ENCODE data around the gene RNF187. TPM values are rescaled to one million over a fixed set of nuclear protein-coding genes. Genes with fewer than 3 reads are reported as not detected.

Gene RNF187
- total RNA-seq, 4 donors from 2014 or later: 55.6 to 99.6 (median 57.7) TPM

DNA sequence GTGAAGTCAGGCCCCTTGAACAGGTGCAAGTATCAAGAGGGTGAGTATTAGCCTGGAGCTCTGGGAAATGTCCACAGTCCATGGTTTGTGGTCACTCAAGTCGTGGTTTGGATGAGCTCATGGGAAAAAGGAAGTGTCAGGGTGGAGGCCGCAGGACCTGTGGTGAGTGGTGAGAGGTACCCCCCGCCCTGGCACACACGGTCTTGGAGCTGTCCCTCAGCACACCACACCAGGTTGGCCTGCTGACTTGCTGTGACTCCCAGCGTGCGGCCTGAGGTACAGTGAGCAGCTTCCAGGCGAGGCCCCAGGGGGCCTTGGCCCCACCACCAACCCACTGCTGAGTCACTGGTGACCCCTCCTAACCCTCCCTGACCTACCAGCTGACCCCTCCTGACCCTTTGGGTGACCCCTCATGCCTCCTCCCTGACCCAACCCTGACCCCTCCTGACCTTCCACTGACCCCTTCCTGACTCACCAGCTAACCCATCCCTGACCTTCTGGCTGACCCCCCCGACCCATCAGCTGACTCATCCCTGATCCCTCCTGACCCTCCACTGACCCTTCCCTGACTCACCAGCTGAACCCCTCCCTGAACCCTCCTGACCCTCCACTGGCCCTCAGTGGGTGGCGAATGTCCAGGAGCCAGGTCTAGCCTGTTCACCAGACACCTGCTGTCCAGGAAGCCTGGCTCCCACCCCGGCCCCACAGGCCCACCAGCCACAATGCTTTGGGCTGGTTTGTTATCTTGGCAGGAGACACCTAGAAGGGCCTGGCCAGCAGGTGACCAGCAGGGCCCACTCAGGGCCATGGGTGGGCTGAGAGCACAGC, 34.8 kb upstream of the RNF187 start:
- WGBS: 77% methylated on average over 5 of the region's 10 CpGs
- no peaks in the 10 kb centered on the region for H3K9me3 ChIP-seq
- TF ChIP-seq, protein P1, sequence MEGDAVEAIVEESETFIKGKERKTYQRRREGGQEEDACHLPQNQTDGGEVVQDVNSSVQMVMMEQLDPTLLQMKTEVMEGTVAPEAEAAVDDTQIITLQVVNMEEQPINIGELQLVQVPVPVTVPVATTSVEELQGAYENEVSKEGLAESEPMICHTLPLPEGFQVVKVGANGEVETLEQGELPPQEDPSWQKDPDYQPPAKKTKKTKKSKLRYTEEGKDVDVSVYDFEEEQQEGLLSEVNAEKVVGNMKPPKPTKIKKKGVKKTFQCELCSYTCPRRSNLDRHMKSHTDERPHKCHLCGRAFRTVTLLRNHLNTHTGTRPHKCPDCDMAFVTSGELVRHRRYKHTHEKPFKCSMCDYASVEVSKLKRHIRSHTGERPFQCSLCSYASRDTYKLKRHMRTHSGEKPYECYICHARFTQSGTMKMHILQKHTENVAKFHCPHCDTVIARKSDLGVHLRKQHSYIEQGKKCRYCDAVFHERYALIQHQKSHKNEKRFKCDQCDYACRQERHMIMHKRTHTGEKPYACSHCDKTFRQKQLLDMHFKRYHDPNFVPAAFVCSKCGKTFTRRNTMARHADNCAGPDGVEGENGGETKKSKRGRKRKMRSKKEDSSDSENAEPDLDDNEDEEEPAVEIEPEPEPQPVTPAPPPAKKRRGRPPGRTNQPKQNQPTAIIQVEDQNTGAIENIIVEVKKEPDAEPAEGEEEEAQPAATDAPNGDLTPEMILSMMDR (IDR thresholded peaks at IDR 0.05): no peak
- TF ChIP-seq POLR2A (IDR thresholded peaks at IDR 0.05): no peak
- no peak for TF ChIP-seq POLR2AphosphoS5 (IDR thresholded peaks at IDR 0.05)
- TF ChIP-seq EP300 (IDR thresholded peaks at IDR 0.05): no peak
- no peaks in the 10 kb centered on the region for H3K36me3 ChIP-seq
- H3K4me3 ChIP-seq: no peak overlapping the region
- peaks cover 15% of the 10 kb centered on the region for H3K4me1 ChIP-seq
- no peak overlapping the region for H3K27ac ChIP-seq
- peaks cover 4% of the 10 kb centered on the region for H3K27me3 ChIP-seq
- no peak for DNase-seq (ENCODE audit: low spot score in 2 of 2)

DNA sequence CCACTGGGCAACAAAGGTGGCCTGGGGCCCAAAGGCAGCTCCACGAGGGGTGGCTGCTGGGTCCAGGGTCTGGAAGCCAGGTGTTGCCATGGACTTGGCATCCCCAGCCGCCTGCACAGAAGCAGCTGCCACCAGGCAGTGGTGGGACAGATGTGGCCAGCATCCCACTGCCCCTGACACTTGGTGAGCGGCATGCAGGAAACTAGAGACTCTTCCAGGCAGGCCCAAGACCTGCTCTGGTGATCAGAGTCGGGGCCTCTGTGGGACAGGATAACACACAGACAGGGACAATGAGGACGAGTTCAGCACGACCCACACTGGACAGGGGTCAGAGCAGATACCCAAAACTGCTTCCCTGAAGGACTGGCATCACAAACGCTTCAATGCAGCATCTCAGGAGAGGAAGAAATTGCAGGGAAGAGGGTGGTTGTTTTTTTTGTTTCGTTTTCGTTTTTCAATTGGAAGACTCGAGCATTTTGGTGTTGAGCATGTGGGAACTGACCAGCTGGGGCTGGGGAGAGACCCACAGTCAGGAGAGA, 34.1 kb upstream of the RNF187 start:
- H3K4me3 ChIP-seq: no peak overlapping the region
- 85% methylated on average over 10 of the region's 10 CpGs for WGBS
- no peaks in the 10 kb centered on the region for H3K36me3 ChIP-seq
- H3K9me3 ChIP-seq: no peaks in the 10 kb centered on the region
- peaks cover 2% of the 10 kb centered on the region for H3K27me3 ChIP-seq
- TF ChIP-seq, protein P1 (IDR thresholded peaks at IDR 0.05): no peak
- TF ChIP-seq POLR2AphosphoS5 (IDR thresholded peaks at IDR 0.05) (no peak), POLR2A (IDR thresholded peaks at IDR 0.05) (no peak), EP300 (IDR thresholded peaks at IDR 0.05) (no peak)
- peaks cover 21% of the 10 kb centered on the region for H3K4me1 ChIP-seq
- H3K27ac ChIP-seq: no peak overlapping the region
- DNase-seq (ENCODE audit: low spot score in 2 of 2): no peak

DNA sequence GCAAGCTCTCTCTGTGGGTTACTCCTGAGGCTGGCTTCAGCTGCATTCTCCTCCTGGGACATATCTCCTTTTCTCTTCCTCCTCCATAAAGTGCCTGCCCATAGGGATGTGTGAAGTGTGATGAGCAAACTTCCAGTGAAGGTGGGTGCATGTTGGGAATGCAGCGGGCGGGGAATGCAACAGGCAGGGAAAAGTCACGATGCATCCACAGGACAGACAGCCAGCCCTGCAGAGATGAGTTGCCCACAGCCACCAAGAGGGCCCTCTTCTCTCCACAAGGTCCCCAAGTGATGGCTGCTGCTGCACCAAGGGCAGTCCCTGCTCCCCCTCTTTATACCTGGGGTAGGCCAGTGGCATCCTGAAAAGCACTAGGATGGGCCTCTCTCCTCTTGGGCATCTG, 33.6 kb upstream of the RNF187 start:
- peaks cover 2% of the 10 kb centered on the region for H3K27me3 ChIP-seq
- no peak for DNase-seq (ENCODE audit: low spot score in 2 of 2)
- H3K36me3 ChIP-seq: no peaks in the 10 kb centered on the region
- no peak overlapping the region for H3K4me3 ChIP-seq
- WGBS: 98% methylated on average over 3 of the region's 3 CpGs
- no peak overlapping the region for H3K27ac ChIP-seq
- peaks cover 25% of the 10 kb centered on the region for H3K4me1 ChIP-seq
- H3K9me3 ChIP-seq: no peaks in the 10 kb centered on the region
- TF ChIP-seq, protein P1 (IDR thresholded peaks at IDR 0.05): no peak
- no peak for TF ChIP-seq EP300 (IDR thresholded peaks at IDR 0.05)
- TF ChIP-seq POLR2A (IDR thresholded peaks at IDR 0.05): no peak
- no peak for TF ChIP-seq POLR2AphosphoS5 (IDR thresholded peaks at IDR 0.05)

DNA sequence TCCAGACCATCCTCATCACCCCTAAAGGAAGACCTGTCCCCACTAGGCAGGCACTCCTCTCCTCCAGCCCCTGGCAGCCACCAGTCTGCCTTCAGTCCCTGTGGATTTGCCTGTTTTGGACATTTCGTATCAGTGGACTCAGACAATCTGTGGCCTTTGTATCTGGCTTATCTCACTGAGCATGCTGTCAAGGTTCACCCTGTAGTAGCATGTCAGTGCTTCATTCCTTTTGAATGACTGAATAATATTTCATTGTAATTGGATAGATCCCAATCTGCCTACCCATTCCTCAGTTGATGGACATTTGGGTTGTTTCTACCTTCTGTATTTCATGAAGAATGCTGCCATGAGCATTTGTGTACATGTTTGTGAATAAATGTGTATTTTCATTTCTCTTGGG, 32.9 kb upstream of the RNF187 start:
- no peak for DNase-seq (ENCODE audit: low spot score in 2 of 2)
- Histone ChIP-seq H3K9me3 (no peaks in the 10 kb centered on the region), H3K27ac (no peak overlapping the region), H3K4me1 (peaks cover 32% of the 10 kb centered on the region), H3K36me3 (no peaks in the 10 kb centered on the region), H3K27me3 (peaks cover 2% of the 10 kb centered on the region), H3K4me3 (no peak overlapping the region)
- WGBS: 94% methylated on average over 1 of the region's 1 CpG
- TF ChIP-seq, protein P1 (IDR thresholded peaks at IDR 0.05): no peak
- TF ChIP-seq POLR2A (IDR thresholded peaks at IDR 0.05) (no peak), POLR2AphosphoS5 (IDR thresholded peaks at IDR 0.05) (no peak), EP300 (IDR thresholded peaks at IDR 0.05) (no peak)

DNA sequence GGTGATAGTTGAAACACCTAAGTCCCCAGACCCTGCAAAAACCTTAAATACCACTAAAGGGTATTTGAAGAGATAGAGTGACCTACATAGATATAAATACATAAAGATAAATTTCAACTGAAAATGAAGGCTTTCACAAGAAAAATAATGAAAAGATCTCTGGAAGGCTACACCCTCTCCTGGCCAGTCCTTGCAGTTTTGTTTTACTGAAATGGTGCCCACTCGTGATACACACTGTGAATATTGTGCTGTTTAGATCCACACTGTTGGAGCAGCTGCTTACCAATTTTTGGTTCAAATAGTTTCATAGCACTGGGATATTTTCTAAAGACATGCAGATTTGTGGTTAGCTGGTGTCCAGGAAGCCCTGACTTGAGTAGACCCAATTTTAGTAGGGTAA, 31.5 kb upstream of the RNF187 start:
- no peak overlapping the region for H3K27ac ChIP-seq
- H3K9me3 ChIP-seq: no peaks in the 10 kb centered on the region
- TF ChIP-seq EP300 (IDR thresholded peaks at IDR 0.05) (no peak), POLR2AphosphoS5 (IDR thresholded peaks at IDR 0.05) (no peak), POLR2A (IDR thresholded peaks at IDR 0.05) (no peak)
- TF ChIP-seq, protein P1 (IDR thresholded peaks at IDR 0.05): no peak
- H3K36me3 ChIP-seq: no peaks in the 10 kb centered on the region
- no peak overlapping the region for H3K4me3 ChIP-seq
- H3K4me1 ChIP-seq: peaks cover 37% of the 10 kb centered on the region
- DNase-seq (ENCODE audit: low spot score in 2 of 2): no peak
- H3K27me3 ChIP-seq: peaks cover 12% of the 10 kb centered on the region
- WGBS: 38% methylated on average over 1 of the region's 1 CpG
